Measurements from ENCODE around the gene DPF3. TPM values are rescaled to one million over a fixed set of nuclear protein-coding genes. Genes with fewer than 3 reads are reported as not detected.

The DPF3 gene
- polyA plus RNA-seq, 6 donors from 2014 or later = 4.2 to 9.0 (median 6.1) TPM

DNA sequence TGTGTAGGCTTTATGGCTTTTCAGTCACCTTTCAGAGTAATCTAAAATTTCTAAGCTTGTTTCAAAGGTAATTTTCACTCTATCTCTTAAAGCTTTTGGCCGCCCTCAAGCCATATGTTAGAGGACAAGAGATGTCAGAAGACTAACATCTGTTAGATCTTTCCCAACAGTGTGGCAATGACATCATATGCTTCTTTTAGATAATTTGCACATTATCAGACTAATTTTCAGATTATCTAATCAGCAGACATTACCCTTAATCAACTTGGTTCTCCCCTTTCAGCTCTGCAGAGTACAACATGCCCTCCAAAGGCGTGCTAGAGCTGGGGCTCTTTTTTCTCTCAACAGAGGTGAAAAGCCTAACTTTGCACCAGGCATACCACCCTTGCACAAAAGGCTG is 207.1 kb downstream of the DPF3 start:
- ATAC-seq (ENCODE audit: low read depth in 2 of 2) = no peak
- Mint-ChIP-seq H3K27ac (peak overlapping the region in 1 of 6 donors; percentile 70), H3K4me1 (peaks cover 10 to 18% (median 10%) of the 10 kb centered on the region in 3 donors), H3K27me3 (no peaks in the 10 kb centered on the region), H3K4me3 (no peak overlapping the region), H3K36me3 (peaks cover 41 to 59% of the 10 kb centered on the region in 2 donors), H3K9me3 (peaks cover 0 to 11% (median 5%) of the 10 kb centered on the region in 7 donors)
- no peak for DNase-seq

DNA sequence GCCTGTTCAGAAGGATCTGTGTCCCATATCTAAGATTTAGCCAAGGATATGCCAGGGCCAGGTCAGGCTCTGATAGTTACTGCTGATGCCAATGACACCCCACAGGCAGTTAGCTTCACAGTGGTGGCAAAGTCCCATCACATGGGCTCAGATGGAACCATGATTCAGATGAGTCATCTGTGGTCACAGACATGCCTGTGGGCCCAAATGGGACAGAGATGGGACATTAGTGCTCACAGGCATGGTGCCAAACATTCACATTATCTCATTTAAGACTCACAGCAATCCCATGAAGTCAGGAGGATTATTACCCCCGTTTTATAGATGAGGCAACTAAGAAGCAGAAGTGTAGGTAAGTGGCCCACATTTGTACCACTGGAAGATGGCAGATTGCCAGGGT is 207.8 kb downstream of the DPF3 start:
- DNase-seq (no peak), ATAC-seq (ENCODE audit: low read depth in 2 of 2) (no peak)
- Mint-ChIP-seq H3K27me3 (no peaks in the 10 kb centered on the region), H3K27ac (peak overlapping the region in 1 of 6 donors; percentile 70), H3K4me3 (no peak overlapping the region), H3K9me3 (peaks cover 0 to 11% (median 5%) of the 10 kb centered on the region in 7 donors), H3K36me3 (peaks cover 34 to 52% of the 10 kb centered on the region in 2 donors), H3K4me1 (peaks cover 10 to 18% (median 10%) of the 10 kb centered on the region in 3 donors)

DNA sequence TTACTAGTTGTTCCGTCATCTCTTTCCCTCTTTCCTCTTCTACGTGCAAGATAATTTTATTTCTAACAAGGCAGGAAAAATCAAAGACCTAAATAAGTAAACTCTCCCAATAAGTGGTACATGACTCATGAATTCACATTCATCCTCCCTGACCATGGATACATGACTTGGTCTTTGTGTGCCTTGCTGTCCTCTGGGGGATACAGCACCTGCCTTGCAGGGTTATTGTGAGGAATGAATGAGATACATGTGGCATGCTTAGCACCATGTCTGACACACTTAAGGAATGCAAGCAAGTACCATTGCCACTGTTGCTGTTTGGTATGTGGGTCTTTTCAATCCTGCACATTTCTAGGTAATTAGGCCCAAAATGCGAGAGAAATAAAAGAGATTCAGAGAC is 208.4 kb downstream of the DPF3 start:
- Mint-ChIP-seq H3K4me1 (peaks cover 10 to 15% (median 10%) of the 10 kb centered on the region in 3 donors), H3K36me3 (peaks cover 28 to 46% of the 10 kb centered on the region in 2 donors), H3K4me3 (no peak overlapping the region), H3K27me3 (no peaks in the 10 kb centered on the region), H3K9me3 (peaks cover 0 to 11% (median 5%) of the 10 kb centered on the region in 7 donors), H3K27ac (no peak overlapping the region)
- ATAC-seq (ENCODE audit: low read depth in 2 of 2) = no peak
- DNase-seq = no peak

DNA sequence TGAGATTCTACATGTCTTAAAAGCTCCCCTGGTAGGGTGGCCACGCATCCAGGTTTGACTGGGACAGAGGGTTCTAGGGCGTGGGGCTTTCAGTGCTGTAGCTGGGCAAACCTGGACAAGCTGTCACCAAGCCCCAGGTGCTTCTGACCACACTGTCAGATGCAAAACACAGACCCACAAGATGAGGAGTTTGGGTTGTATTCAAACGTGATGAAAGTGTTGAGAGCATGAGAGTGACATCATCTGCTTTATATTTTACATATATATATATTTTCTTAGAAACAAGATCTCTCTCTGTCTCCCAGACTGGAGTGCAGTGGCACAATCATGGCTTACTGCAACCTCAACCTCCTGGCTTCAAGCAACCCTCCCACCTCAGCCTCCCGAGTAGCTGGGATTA is 210.1 kb downstream of the DPF3 start:
- ATAC-seq (ENCODE audit: low read depth in 2 of 2) (no peak), DNase-seq (no peak)
- Mint-ChIP-seq H3K27ac (peak overlapping the region in 3 of 6 donors; percentile 52 to 82 (median 60)), H3K4me3 (no peak overlapping the region), H3K27me3 (no peaks in the 10 kb centered on the region), H3K9me3 (peaks cover 0 to 11% (median 5%) of the 10 kb centered on the region in 7 donors), H3K4me1 (peaks cover 11 to 15% (median 11%) of the 10 kb centered on the region in 3 donors), H3K36me3 (peaks cover 25 to 36% of the 10 kb centered on the region in 2 donors)

DNA sequence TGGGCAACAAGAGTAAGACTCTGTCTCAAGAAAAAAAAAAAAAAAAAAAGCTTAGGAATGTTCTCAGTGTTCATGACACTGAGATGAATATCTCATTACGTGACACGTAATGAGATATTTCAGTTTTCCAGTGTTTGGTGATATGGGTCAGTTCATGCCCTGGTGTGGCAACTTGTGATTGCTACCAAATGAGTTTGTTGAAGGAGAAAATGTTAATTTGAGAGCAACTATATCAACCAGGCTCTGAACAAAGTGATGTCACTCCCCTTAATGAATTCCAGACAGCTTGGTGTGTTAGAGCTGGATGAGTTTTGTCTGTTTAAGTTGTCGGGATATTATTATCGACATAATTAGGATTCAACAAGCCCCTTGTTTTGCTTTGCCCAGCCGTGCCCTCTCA is 211.7 kb downstream of the DPF3 start:
- DNase-seq = no peak
- peaks cover 20 to 28% of the 10 kb centered on the region in 2 donors for H3K36me3 Mint-ChIP-seq
- ATAC-seq (ENCODE audit: low read depth in 2 of 2) = no peak
- H3K9me3 Mint-ChIP-seq = peaks cover 0 to 11% (median 2%) of the 10 kb centered on the region in 7 donors
- H3K27ac Mint-ChIP-seq = peak overlapping the region in 1 of 6 donors; percentile 38
- H3K4me3 Mint-ChIP-seq = no peak overlapping the region
- H3K4me1 Mint-ChIP-seq = peaks cover 18 to 26% (median 19%) of the 10 kb centered on the region in 3 donors
- H3K27me3 Mint-ChIP-seq = no peaks in the 10 kb centered on the region

DNA sequence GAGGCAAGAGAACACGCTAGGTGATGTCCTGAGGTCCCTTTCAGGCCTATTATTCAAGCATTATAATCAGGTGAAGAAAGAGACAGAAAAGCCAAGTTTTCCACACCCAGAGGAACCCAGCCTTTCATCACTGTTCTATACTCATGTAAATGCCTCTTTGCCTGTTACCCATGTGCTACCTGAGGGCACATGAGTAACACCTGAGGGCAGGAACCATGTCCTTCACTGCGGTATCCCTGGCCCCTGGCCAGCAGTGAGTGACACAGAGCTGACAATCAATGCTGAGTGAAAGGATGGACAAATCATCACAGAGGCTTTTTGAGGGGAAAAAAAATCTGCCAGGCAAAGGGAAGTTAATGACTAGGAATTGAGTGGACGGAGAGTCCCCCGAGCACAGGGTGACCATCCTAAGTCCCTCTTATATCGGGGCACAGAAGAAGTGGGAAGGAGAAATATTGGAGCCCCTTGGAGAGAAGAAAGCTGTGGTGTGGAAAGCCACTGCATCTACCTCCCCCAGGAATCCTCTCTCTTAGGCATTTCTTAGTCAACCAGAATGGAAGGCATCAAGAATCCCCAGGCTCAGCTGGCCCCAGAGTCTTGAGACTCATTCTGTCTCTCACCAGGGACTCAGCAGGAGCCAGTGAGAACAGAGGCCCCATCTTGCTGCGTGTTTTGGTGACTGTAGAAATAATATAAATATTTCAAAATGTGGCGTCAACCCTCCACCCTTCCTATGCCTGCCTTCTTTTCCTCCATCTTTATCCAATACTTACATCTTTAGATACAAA is 212.9 kb downstream of the DPF3 start:
- no peaks in the 10 kb centered on the region for H3K27me3 Mint-ChIP-seq
- peaks cover 26 to 36% (median 29%) of the 10 kb centered on the region in 3 donors for H3K4me1 Mint-ChIP-seq
- no peak overlapping the region for H3K4me3 Mint-ChIP-seq
- H3K36me3 Mint-ChIP-seq = peaks cover 24 to 28% of the 10 kb centered on the region in 2 donors
- no peak for DNase-seq
- ATAC-seq (ENCODE audit: low read depth in 2 of 2) = no peak
- peaks cover 0 to 20% (median 4%) of the 10 kb centered on the region in 7 donors for H3K9me3 Mint-ChIP-seq
- peak overlapping the region in 1 of 6 donors; percentile 83 for H3K27ac Mint-ChIP-seq

DNA sequence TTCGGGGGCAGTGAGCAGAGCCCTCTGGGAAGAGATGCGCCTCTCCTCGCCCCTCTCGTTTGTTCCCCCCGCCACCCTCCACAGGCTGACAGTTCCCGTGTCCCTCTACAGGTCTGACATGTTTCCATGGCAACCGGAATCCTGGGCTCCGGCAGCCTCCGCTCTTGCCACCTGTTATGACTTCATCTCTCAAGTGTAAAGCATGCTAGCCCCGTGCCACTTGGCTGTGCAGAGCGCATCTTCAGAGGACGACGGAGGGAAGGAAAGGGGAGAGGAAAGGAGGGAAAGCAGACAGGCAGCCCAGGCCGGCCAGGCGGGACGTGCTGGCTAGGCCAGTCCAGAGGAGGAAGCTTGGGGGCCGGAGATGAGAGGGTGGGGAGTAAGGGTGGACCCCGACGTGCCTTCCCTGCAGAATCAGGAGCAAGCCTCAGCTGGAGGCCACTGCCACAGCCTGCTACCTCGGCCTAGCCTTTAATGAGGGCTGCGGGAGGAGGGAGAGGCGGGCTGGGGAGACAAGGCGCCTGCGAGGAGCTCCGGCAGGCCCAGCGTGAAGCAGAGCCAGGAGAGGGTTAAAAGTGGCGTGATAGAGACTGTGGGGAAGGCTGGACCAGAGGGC is 214.3 kb downstream of the DPF3 start:
- Mint-ChIP-seq H3K27me3 (no peaks in the 10 kb centered on the region), H3K4me3 (no peak overlapping the region), H3K36me3 (peaks cover 10 to 16% of the 10 kb centered on the region in 2 donors), H3K4me1 (peaks cover 39 to 50% (median 44%) of the 10 kb centered on the region in 3 donors), H3K27ac (peak overlapping the region in 1 of 6 donors; percentile 26), H3K9me3 (peaks cover 0 to 13% (median 4%) of the 10 kb centered on the region in 7 donors)
- ATAC-seq (ENCODE audit: low read depth in 2 of 2) = no peak
- no peak for DNase-seq

DNA sequence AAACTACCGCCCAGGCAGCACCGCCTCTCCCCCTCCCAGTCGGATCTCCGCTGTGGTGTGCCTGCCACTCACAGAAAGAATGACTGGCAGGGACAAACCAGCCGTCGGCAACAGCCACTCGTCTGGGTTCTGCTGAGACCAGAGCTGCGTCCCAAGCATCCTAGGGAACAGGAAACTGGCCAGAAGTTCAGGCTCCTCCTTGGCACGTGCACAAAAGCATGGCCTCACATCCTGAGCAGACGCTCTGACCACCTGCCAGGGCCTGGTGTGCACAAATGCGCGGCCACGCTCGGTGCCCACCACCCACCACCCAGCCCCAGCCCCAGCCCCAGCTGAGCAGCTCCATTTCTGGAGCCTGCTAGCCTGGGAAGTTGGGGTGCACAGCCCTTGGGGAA is 214.8 kb downstream of the DPF3 start:
- Mint-ChIP-seq H3K9me3 (peaks cover 0 to 12% (median 4%) of the 10 kb centered on the region in 7 donors), H3K4me3 (no peak overlapping the region), H3K27me3 (no peaks in the 10 kb centered on the region), H3K36me3 (peaks cover 10 to 18% of the 10 kb centered on the region in 2 donors), H3K27ac (peak overlapping the region in 1 of 6 donors; percentile 46), H3K4me1 (peaks cover 39 to 54% (median 48%) of the 10 kb centered on the region in 3 donors)
- DNase-seq (no peak), ATAC-seq (ENCODE audit: low read depth in 2 of 2) (no peak)

DNA sequence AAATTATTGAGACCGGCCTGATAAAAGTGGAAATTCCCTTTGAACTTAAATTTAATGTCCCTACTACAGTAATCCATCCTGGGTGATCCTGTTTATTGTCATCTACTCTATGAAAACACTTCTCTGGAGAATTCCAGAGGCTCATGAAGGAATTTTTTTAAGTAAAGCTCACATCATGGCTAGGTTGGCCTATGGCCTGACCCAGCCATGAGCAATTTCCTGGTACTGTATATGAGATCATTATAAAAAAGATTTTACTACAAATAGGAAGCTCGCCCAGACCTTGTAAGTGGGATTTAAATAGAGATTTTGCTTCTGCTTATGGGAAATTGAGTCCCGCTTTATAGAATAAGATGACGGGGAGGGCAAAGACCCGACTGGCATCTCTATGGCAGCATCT is 215.5 kb downstream of the DPF3 start:
- Mint-ChIP-seq H3K27me3 (no peaks in the 10 kb centered on the region), H3K27ac (peak overlapping the region in 3 of 6 donors; percentile 6 to 65 (median 46)), H3K9me3 (peaks cover 0 to 12% (median 4%) of the 10 kb centered on the region in 7 donors), H3K4me1 (peaks cover 44 to 58% (median 55%) of the 10 kb centered on the region in 3 donors), H3K36me3 (peaks cover 18 to 25% of the 10 kb centered on the region in 2 donors), H3K4me3 (no peak overlapping the region)
- DNase-seq (no peak), ATAC-seq (ENCODE audit: low read depth in 2 of 2) (no peak)

DNA sequence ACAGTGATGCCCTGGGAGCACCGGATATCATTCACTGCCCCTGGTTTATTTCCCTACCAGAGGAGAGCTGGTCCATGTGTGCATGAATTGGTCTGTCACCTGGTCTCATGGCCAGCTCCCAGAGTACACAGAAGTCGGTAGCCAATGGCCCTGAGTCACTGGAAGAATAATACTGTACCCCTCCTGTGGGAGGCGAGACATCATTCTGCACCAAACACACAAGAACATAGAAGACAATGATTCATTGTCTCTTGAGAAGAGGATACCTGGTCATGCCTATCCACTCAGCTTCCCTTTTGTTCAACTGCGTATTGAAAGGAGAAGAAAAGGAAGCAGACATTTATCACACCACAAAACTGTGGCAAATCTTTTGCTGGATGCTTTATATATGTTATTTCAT is 216.2 kb downstream of the DPF3 start:
- ATAC-seq (ENCODE audit: low read depth in 2 of 2) (peak; percentile 58 to 74), DNase-seq (peak; percentile 14)
- Mint-ChIP-seq H3K4me1 (peaks cover 43 to 61% (median 59%) of the 10 kb centered on the region in 3 donors), H3K27me3 (no peaks in the 10 kb centered on the region), H3K9me3 (peaks cover 0 to 12% (median 4%) of the 10 kb centered on the region in 7 donors), H3K4me3 (peak overlapping the region in 2 of 8 donors; percentile 18 to 58), H3K36me3 (peaks cover 20 to 26% of the 10 kb centered on the region in 2 donors), H3K27ac (peak overlapping the region in 2 of 6 donors; percentile 58 to 71)

DNA sequence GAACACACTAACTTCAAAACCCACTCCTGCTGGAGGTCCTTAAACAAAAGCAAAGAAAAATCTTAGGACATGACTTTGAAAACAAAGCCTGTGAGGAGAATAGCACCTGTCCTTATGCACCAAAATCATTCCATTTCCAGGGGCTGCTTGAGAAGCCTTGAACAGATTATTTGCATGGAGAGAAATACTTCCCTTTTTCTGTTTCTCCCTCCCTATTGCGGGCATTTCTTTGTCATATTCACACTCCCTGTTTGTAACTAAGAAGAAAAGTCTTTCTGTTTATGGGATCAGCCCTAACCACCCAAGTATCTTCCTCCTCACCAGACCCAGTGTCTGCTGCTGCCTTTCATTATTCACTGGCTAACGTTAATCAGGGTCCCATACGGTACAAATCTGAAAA is 218.8 kb downstream of the DPF3 start:
- H3K9me3 Mint-ChIP-seq = peaks cover 0 to 12% (median 3%) of the 10 kb centered on the region in 7 donors
- H3K4me1 Mint-ChIP-seq = peaks cover 46 to 61% (median 58%) of the 10 kb centered on the region in 3 donors
- H3K27me3 Mint-ChIP-seq = peaks cover 0 to 11% (median 0%) of the 10 kb centered on the region in 3 donors
- ATAC-seq (ENCODE audit: low read depth in 2 of 2) (peak; percentile 71 to 73), DNase-seq (peak; percentile 18)
- peaks cover 26 to 45% of the 10 kb centered on the region in 2 donors for H3K36me3 Mint-ChIP-seq
- peak overlapping the region in 7 of 8 donors; percentile 13 to 78 (median 65) for H3K4me3 Mint-ChIP-seq
- peak overlapping the region in 3 of 6 donors; percentile 15 to 39 (median 15) for H3K27ac Mint-ChIP-seq

DNA sequence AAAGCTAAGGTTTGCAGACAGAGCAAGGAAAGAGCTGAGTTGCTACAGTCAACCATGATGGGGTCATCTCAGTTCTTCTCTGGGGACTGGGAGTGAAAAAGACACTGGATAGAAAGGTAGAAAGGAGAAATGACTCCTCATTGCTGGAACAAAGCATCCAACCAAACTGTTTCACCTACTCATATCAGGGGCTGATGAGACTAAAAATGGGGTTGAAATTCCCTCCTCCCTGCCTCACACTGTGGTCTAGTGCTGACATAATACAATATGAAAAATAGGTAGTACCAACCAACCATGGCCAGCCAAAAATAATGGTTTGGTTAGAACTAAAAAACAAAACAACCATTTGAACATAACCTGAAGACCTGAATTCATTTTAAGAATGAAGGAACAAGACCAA is 220.7 kb downstream of the DPF3 start:
- Mint-ChIP-seq H3K27me3 (peaks cover 0 to 11% (median 0%) of the 10 kb centered on the region in 3 donors), H3K36me3 (peaks cover 31 to 49% of the 10 kb centered on the region in 2 donors), H3K4me1 (peaks cover 46 to 62% (median 56%) of the 10 kb centered on the region in 3 donors), H3K9me3 (peaks cover 0 to 12% (median 3%) of the 10 kb centered on the region in 7 donors), H3K27ac (no peak overlapping the region), H3K4me3 (peak overlapping the region in 1 of 8 donors; percentile 25)
- DNase-seq (no peak), ATAC-seq (ENCODE audit: low read depth in 2 of 2) (no peak)

DNA sequence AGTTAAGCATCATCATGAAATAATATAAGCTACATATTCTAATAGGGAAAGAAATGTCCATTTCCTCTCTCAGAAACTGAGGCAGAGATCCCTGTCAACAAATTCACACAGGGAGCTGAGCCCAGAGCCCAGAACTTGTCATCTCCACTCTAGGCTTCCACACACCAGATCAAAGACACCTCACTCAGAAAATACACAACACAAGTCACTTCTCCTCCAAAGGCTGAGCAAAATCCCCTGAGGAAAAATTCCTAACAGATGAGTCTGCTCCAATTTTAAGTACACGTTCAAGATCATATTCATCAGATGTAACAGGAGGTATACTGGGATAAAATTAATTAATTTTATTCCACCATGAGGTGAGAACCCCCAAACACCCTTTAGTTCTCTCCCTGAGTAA is 227.3 kb downstream of the DPF3 start:
- DNase-seq (no peak), ATAC-seq (ENCODE audit: low read depth in 2 of 2) (no peak)
- Mint-ChIP-seq H3K9me3 (peaks cover 0 to 2% (median 0%) of the 10 kb centered on the region in 7 donors), H3K36me3 (peaks cover 12 to 35% of the 10 kb centered on the region in 2 donors), H3K4me3 (no peak overlapping the region), H3K4me1 (peaks cover 17 to 26% (median 25%) of the 10 kb centered on the region in 3 donors), H3K27me3 (peaks cover 0 to 8% (median 0%) of the 10 kb centered on the region in 3 donors), H3K27ac (peak overlapping the region in 1 of 6 donors; percentile 56)

All from naive B cell (primary cell).